Measurements from ENCODE around the gene RAPGEF6. TPM values are rescaled to one million over a fixed set of nuclear protein-coding genes. Genes with fewer than 3 reads are reported as not detected.
"Not testable (repeated sequence)": the region's sequence is repeated elsewhere in the genome, so short reads cannot be mapped to it uniquely, and the experiment has no call there.

RAPGEF6 gene
- total RNA-seq, 2 experiments from 2014 or later: 26.7 to 31.3 TPM

DNA sequence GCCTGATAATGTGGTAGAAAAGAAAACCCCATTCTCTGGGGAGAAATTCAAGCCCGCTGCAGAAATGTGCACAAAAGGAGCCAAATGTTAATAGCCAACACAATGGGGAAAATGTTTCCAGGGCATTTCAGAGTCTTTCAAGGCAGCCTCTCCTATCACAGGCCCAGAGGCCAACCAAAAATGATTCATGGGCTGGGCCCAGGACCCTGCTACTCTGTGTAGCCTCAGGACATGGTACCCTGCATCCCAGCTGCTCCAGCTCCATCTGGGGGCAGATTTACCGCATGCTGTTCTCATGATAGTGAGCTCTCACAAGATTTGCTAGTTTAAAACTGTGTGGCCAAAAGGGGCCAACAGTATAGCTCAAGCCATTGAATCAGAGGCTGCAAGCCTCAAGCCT, 41.1 kb downstream of the RAPGEF6 start:
- ChIA-PET POLR2A (no interaction called here), CTCF (no interaction called here)
- Mint-ChIP-seq H3K27ac (no peak overlapping the region), H3K4me1 (ENCODE audit: low read depth) (peaks cover 53% of the 10 kb centered on the region), H3K27me3 (no peaks in the 10 kb centered on the region), H3K36me3 (peaks cover 10% of the 10 kb centered on the region), H3K4me3 (no peak overlapping the region), H3K9me3 (no peaks in the 10 kb centered on the region)
- intact Hi-C loops (cut with micrococcal nuclease): no loop called here
- DNase-seq: no peak

DNA sequence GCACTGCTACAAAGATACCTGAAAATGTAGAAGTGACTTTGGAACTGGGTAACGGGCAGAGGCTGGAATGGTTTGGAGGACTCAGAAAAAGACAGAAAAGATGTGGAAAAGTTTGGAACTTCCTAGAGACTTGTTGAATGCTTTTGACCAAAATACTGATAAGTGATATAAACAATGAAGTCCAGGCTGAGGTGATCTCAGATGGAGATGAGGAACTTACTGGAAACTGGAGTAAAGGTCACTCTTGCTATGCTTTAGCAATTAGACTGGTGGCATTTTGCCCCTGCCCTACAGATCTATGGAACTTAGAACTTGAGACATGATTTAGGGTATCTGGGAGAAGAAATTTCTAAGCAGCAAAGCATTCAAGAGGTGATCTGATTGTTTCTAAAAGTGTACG, 41.6 kb downstream of the RAPGEF6 start:
- POLR2A ChIA-PET: not testable (repeated sequence)

GRCh38 chr5:131589510-131590348, 45.3 kb downstream of the RAPGEF6 start:
- H3K4me1 Mint-ChIP-seq (ENCODE audit: low read depth): peaks cover 35% of the 10 kb centered on the region

More for the DNA sequence above, 41.6 kb downstream of the RAPGEF6 start:
- CTCF ChIA-PET; H3K9me3 Mint-ChIP-seq; H3K4me3 Mint-ChIP-seq; DNase-seq; H3K27me3 Mint-ChIP-seq; intact Hi-C loops (cut with micrococcal nuclease): not testable (repeated sequence)
- Mint-ChIP-seq H3K27ac (peak overlapping the region; percentile 47), H3K4me1 (ENCODE audit: low read depth) (peaks cover 48% of the 10 kb centered on the region), H3K36me3 (peaks cover 10% of the 10 kb centered on the region)

GRCh38 chr5:131587541-131587940, 47.5 kb downstream of the RAPGEF6 start:
- H3K36me3 Mint-ChIP-seq: peaks cover 8% of the 10 kb centered on the region
- DNase-seq: no peak
- POLR2A ChIA-PET: no interaction called here

More at GRCh38 chr5:131589510-131590348, 45.3 kb downstream of the RAPGEF6 start:
- ChIA-PET POLR2A (interaction anchor here (0.5 to 1.3 kb wide), 2 partner anchors 44 to 60 kb away, joined by 3 to 5 read pairs; no protein-coding TSS in a partner anchor), CTCF (interaction anchor here (0.5 to 7.7 kb wide), 61 partner anchors 10 to 640 kb away, joined by 3 to 165 read pairs (median 4); partner anchors contain the start of genes ACSL6 and FNIP1)
- peak; percentile 12 for DNase-seq
- H3K4me3 Mint-ChIP-seq: no peak overlapping the region
- H3K27ac Mint-ChIP-seq: no peak overlapping the region
- no peaks in the 10 kb centered on the region for H3K27me3 Mint-ChIP-seq
- peaks cover 13% of the 10 kb centered on the region for H3K36me3 Mint-ChIP-seq
- no peaks in the 10 kb centered on the region for H3K9me3 Mint-ChIP-seq
- intact Hi-C loops (cut with micrococcal nuclease): loop anchor here (1.0 kb wide), 3 partner anchors 208 to 474 kb away; partner anchors contain the start of gene FNIP1

DNA sequence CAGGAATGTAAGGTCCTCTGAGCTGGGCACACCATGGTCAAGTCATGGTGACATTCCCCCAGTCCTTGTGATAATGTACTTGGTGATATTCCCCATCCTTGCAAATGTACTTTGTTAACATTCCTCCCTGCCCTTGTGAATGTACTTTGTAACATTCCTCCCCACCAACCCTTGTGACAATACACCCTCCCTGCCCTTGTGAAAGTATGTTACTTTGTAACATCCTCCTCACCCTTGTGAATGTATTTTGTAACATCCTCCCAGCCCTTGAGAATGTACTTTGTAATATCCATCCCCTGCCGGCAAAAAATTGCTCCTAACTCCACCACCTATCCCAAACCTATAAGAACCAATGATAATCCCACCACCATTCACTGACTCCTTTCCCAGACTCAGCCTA, 53.3 kb downstream of the RAPGEF6 start:
- H3K4me3 Mint-ChIP-seq: no peak overlapping the region
- ChIA-PET POLR2A (no interaction called here), CTCF (interaction anchor here (0.7 kb wide), 2 partner anchors 77 to 697 kb away, joined by 3 to 4 read pairs; no protein-coding TSS in a partner anchor)
- H3K4me1 Mint-ChIP-seq (ENCODE audit: low read depth): peaks cover 40% of the 10 kb centered on the region
- DNase-seq: no peak
- intact Hi-C loops (cut with micrococcal nuclease): no loop called here
- H3K36me3 Mint-ChIP-seq: peaks cover 7% of the 10 kb centered on the region
- no peaks in the 10 kb centered on the region for H3K27me3 Mint-ChIP-seq
- H3K27ac Mint-ChIP-seq: no peak overlapping the region
- H3K9me3 Mint-ChIP-seq: no peaks in the 10 kb centered on the region

More at GRCh38 chr5:131587541-131587940, 47.5 kb downstream of the RAPGEF6 start:
- peaks cover 35% of the 10 kb centered on the region for H3K4me1 Mint-ChIP-seq (ENCODE audit: low read depth)
- H3K27ac Mint-ChIP-seq: no peak overlapping the region
- no peaks in the 10 kb centered on the region for H3K9me3 Mint-ChIP-seq
- H3K4me3 Mint-ChIP-seq: no peak overlapping the region
- CTCF ChIA-PET: interaction anchor here (1.1 to 7.7 kb wide), 5 partner anchors 42 to 475 kb away, joined by 3 to 165 read pairs (median 4); no protein-coding TSS in a partner anchor
- no peaks in the 10 kb centered on the region for H3K27me3 Mint-ChIP-seq
- intact Hi-C loops (cut with micrococcal nuclease): no loop called here

DNA sequence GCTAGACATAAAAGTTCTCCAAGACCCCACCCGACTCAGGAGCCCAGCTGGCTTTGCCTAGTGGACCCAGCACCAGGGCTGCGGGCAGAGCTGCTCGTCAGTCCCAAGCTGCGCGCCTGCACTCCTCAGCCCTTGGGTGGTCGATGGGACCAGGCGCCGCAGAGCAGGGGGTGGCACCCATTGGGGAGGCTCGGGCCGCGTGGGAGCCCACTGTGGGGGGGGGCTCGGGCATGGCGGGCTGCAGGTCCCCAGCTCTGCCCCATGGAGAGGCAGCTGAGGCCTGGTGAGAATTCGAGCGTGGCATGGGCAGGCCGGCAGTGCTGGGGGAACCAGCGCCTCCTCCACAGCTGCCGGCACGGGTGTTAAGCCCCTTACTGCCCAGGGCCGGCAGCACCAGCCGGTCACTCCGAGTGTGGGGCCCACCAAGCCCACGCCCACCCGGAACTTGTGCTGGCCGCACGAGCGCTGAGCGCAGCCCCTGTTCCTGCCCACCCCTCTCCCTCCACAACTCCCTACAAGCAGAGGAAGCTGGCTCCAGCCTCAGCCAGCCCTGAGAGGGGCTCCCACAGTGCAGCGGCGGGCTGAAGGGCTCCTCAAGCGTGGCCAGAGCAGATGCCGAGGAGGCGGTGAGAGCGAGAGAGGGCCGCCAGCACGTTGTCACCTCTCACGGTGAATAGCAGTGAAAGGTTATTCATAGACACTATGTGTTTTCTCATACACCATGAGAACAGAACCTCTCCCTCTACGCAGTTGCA, 54.9 kb downstream of the RAPGEF6 start:
- Mint-ChIP-seq H3K27me3 (no peaks in the 10 kb centered on the region), H3K4me3 (no peak overlapping the region), H3K27ac (no peak overlapping the region), H3K4me1 (ENCODE audit: low read depth) (peaks cover 34% of the 10 kb centered on the region), H3K9me3 (no peaks in the 10 kb centered on the region), H3K36me3 (peaks cover 7% of the 10 kb centered on the region)
- ChIA-PET CTCF (interaction anchor here (2.5 kb wide), 1 partner anchor 9 kb away, joined by 9 read pairs; no protein-coding TSS in a partner anchor), POLR2A (no interaction called here)
- DNase-seq: no peak
- intact Hi-C loops (cut with micrococcal nuclease): no loop called here

- Mint-ChIP-seq H3K27me3 (no peaks in the 10 kb centered on the region), H3K27ac (no peak overlapping the region), H3K36me3 (peaks cover 24% of the 10 kb centered on the region), H3K4me1 (ENCODE audit: low read depth) (peaks cover 10% of the 10 kb centered on the region), H3K9me3 (peaks cover 13% of the 10 kb centered on the region), H3K4me3 (no peak overlapping the region)
- DNase-seq: no peak
- CTCF ChIA-PET: interaction anchor here (0.6 to 0.7 kb wide), 2 partner anchors 14 to 614 kb away, joined by 3 read pairs; no protein-coding TSS in a partner anchor
- POLR2A ChIA-PET: interaction anchor here (0.7 kb wide), 1 partner anchor 96 kb away, joined by 3 read pairs; no protein-coding TSS in a partner anchor
- intact Hi-C loops (cut with micrococcal nuclease): no loop called here
Measured at GRCh38 chr5:131575660-131576227, 59.3 kb downstream of the RAPGEF6 start.

DNA sequence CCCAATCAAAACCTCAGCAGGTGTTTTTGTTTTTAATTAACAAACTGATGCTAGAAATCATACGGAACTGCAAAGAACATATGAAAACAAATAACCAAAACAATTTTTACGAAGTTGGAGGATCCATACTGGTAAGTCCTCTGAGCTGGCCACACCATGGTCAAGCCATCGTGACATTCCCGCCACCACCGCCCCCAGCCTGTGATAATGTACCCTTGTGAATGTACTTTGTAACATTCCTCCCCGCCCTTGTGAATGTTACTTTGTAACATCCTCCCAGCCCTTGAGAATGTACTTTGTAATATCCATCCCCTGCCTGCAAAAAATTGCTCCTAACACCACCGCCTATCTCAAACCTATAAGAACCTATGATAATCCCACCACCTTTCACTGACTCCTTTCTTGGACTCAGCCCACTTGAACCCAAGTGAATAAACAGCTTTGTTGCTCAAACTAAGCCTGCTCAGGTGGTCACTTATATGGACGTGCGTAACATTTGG, 63.3 kb downstream of the RAPGEF6 start:
- Mint-ChIP-seq H3K9me3 (peaks cover 13% of the 10 kb centered on the region), H3K27me3 (no peaks in the 10 kb centered on the region), H3K27ac (no peak overlapping the region), H3K4me3 (no peak overlapping the region), H3K4me1 (ENCODE audit: low read depth) (peaks cover 34% of the 10 kb centered on the region), H3K36me3 (peaks cover 22% of the 10 kb centered on the region)
- intact Hi-C loops (cut with micrococcal nuclease): no loop called here
- ChIA-PET POLR2A (no interaction called here), CTCF (no interaction called here)
- DNase-seq: no peak

DNA sequence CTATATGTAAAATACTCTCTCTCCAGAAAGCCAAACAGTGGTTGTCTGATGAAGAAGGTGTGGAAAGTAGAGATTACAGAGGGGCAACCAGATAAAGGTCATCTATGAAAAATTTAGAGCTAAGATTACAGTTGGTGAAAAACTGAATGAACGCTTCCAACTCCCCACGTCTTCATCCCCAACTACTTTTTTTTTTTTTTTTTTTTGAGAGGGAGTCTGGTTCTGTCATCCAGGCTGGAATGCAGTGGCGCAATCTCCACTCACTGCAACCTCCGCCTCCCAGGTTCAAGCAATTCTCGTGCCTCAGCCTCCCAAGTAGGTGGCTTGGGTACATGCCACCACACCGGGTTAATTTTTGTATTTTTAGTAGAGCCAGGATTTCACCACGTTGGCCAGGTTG, 64.3 kb downstream of the RAPGEF6 start:
- peaks cover 36% of the 10 kb centered on the region for H3K4me1 Mint-ChIP-seq (ENCODE audit: low read depth)
- DNase-seq: no peak
- intact Hi-C loops (cut with micrococcal nuclease): no loop called here
- H3K36me3 Mint-ChIP-seq: peaks cover 22% of the 10 kb centered on the region
- H3K4me3 Mint-ChIP-seq: no peak overlapping the region
- H3K9me3 Mint-ChIP-seq: peaks cover 13% of the 10 kb centered on the region
- H3K27me3 Mint-ChIP-seq: no peaks in the 10 kb centered on the region
- no peak overlapping the region for H3K27ac Mint-ChIP-seq
- POLR2A ChIA-PET: no interaction called here
- CTCF ChIA-PET: no interaction called here

DNA sequence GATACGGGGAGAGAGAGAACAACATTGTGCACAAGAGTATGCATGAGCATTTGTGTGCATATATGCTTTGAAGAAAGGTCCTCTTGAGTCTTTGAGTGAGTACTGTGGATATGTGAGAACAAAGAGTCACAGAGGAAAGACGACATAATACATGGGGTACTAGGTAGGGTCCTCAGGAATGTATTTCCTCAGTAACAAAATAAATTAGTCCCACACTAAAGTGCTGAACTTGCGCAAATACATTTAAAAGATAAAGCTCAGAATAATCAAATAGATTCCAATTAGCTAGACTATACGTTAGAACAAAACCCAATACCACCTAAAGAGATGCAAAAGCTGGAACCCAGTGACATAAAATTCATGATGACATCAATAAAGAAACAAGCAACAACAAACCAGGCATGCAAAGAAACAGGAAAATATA, 70.8 kb downstream of the RAPGEF6 start:
- no peak overlapping the region for H3K4me3 Mint-ChIP-seq

DNA sequence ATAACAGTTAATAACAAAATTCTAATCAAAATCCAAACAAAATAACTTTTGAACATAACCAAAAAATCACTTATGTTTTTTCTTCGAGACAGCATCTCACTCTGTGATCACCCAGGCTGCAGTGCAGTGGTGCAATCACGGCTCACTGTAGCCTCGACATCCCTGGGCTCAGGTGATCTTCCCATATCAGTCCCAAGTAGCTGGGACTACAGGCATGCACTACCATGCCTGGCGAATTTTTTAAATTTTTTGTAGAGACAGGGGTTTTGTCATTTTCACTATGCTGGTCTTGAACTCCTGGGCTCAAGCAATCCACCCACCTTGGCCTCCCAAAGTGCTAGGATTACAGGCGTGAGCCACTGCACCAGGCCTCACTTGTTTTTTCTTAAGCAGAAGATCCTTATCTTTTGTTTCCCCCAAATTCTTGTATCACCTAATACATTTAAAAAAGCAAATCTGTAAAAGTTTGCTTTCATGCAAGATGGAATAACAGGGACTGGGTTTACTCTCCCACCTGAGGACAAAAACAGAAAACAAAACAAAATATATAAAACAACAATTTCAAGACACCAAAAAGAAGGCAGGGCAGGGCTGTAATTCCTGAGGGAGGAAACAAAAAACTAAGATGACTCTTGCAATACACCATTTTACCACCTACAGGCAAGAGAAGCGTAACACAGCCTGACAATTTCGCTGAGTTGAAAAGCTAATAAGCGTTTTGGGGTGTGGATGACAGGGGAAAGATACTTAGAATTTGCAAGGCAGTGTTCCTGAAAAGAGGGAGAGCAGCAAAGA, 71.4 kb downstream of the RAPGEF6 start:
- Mint-ChIP-seq H3K27ac (peak overlapping the region; percentile 24), H3K9me3 (no peaks in the 10 kb centered on the region), H3K4me1 (ENCODE audit: low read depth) (peaks cover 55% of the 10 kb centered on the region), H3K27me3 (no peaks in the 10 kb centered on the region), H3K36me3 (peaks cover 11% of the 10 kb centered on the region), H3K4me3 (no peak overlapping the region)
- no peak for DNase-seq
- POLR2A ChIA-PET: no interaction called here
- CTCF ChIA-PET: interaction anchor here (1.1 to 3.6 kb wide), 2 partner anchors 26 to 441 kb away, joined by 3 to 13 read pairs; no protein-coding TSS in a partner anchor
- intact Hi-C loops (cut with micrococcal nuclease): no loop called here

More for the DNA sequence above, 70.8 kb downstream of the RAPGEF6 start:
- no peak for DNase-seq
- no peaks in the 10 kb centered on the region for H3K9me3 Mint-ChIP-seq
- H3K27ac Mint-ChIP-seq: no peak overlapping the region
- H3K27me3 Mint-ChIP-seq: no peaks in the 10 kb centered on the region
- H3K4me1 Mint-ChIP-seq (ENCODE audit: low read depth): peaks cover 56% of the 10 kb centered on the region
- CTCF ChIA-PET: interaction anchor here (1.1 to 3.6 kb wide), 2 partner anchors 25 to 441 kb away, joined by 3 to 13 read pairs; no protein-coding TSS in a partner anchor
- H3K36me3 Mint-ChIP-seq: peaks cover 11% of the 10 kb centered on the region
- POLR2A ChIA-PET: no interaction called here
- intact Hi-C loops (cut with micrococcal nuclease): no loop called here

Measured in activated CD4-positive, alpha-beta memory T cell treated with anti-CD3 and anti-CD28 coated beads for 36 hours (primary cell).